ENCODE measurements around the gene NQO1. TPM values are rescaled to one million over a fixed set of nuclear protein-coding genes. Genes with fewer than 3 reads are reported as not detected.

The NQO1 gene
- total RNA-seq, 1 experiment from 2014 or later: 853 TPM

DNA sequence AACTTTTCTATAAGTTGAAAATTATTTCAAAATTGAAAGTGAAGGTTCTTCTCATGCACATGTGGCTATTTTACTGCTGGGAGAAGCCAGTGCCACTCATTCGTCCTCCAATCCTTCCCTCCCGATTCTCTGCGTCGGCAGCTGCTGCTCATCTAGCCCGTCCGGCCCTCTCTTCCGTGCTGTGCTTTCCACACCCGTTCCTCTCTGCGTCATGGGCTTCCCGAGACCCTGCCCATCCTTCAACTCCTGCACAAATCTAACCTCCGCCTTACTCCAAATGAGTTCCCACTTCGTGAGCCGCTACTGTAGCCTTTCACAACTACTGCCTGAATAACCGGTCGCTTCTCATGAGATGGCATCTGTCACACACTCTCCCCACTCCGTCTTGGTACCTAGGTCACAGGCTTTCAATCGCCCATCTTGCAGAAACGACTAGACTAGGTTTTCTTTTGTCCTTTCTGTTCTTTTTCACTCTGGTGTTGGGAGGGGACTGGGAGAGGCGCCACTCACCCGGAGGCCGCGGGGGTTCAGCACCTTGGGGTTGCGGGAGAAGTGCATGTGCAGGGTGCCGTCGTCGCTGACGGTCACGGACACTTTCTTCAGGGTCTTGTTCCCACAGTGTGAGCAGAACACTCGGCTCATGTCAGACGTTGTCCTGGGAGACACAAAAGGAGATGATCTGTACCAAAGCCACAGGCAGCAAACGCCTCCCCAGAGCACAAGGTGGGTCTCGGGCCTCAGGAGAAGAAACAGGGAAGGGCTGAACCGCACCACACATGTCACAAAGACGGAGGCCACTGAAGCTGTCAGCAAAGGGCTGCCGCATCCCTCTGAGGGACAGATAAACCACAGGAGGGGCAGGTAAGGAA, 18.2 kb upstream of the NQO1 start:
- no peak for DNase-seq
- no peak overlapping the region for H3K4me2 ChIP-seq
- no peak overlapping the region for H3K4me3 ChIP-seq
- BruUV-seq (replicated peaks): no TSS peak
- peaks cover 51% of the 10 kb centered on the region for H3K36me3 ChIP-seq (ENCODE audit: low read depth)
- H4K20me1 ChIP-seq (ENCODE audit: insufficient read depth): peaks cover 13% of the 10 kb centered on the region
- peaks cover 35% of the 10 kb centered on the region; the same call in 1 of the 2 replicates for H3K79me2 ChIP-seq (ENCODE audit: low read depth)
- no peak for TF ChIP-seq EZH2 (IDR thresholded peaks at IDR 0.05; ENCODE audit: low read depth)
- TF ChIP-seq, protein P1, sequence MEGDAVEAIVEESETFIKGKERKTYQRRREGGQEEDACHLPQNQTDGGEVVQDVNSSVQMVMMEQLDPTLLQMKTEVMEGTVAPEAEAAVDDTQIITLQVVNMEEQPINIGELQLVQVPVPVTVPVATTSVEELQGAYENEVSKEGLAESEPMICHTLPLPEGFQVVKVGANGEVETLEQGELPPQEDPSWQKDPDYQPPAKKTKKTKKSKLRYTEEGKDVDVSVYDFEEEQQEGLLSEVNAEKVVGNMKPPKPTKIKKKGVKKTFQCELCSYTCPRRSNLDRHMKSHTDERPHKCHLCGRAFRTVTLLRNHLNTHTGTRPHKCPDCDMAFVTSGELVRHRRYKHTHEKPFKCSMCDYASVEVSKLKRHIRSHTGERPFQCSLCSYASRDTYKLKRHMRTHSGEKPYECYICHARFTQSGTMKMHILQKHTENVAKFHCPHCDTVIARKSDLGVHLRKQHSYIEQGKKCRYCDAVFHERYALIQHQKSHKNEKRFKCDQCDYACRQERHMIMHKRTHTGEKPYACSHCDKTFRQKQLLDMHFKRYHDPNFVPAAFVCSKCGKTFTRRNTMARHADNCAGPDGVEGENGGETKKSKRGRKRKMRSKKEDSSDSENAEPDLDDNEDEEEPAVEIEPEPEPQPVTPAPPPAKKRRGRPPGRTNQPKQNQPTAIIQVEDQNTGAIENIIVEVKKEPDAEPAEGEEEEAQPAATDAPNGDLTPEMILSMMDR (conservative IDR thresholded peaks at IDR 0.05): no peak
- peaks cover 64% of the 10 kb centered on the region for H3F3A ChIP-seq (ENCODE audit: insufficient read depth, low read depth)
- H3K9me2 ChIP-seq (ENCODE audit: insufficient read depth): no peaks in the 10 kb centered on the region
- no peak overlapping the region for H3K27ac ChIP-seq
- H3K9me3 ChIP-seq (ENCODE audit: insufficient read depth, low read depth): no peaks in the 10 kb centered on the region
- no peaks in the 10 kb centered on the region for H3K27me3 ChIP-seq (ENCODE audit: insufficient read depth, low read depth)
- H3K4me1 ChIP-seq (replicated peaks; ENCODE audit: insufficient read depth): peaks cover 26% of the 10 kb centered on the region
- intact Hi-C loops (cut with micrococcal nuclease; ENCODE audit: unreplicated experiment): no loop called here
- POLR2A ChIA-PET (ENCODE audit: unreplicated experiment): no interaction called here
- CTCF ChIA-PET: interaction anchor here (1.0 kb wide), 1 partner anchor 9 kb away, joined by 4 read pairs; no protein-coding TSS in a partner anchor
- H2AFZ ChIP-seq: no peak overlapping the region

DNA sequence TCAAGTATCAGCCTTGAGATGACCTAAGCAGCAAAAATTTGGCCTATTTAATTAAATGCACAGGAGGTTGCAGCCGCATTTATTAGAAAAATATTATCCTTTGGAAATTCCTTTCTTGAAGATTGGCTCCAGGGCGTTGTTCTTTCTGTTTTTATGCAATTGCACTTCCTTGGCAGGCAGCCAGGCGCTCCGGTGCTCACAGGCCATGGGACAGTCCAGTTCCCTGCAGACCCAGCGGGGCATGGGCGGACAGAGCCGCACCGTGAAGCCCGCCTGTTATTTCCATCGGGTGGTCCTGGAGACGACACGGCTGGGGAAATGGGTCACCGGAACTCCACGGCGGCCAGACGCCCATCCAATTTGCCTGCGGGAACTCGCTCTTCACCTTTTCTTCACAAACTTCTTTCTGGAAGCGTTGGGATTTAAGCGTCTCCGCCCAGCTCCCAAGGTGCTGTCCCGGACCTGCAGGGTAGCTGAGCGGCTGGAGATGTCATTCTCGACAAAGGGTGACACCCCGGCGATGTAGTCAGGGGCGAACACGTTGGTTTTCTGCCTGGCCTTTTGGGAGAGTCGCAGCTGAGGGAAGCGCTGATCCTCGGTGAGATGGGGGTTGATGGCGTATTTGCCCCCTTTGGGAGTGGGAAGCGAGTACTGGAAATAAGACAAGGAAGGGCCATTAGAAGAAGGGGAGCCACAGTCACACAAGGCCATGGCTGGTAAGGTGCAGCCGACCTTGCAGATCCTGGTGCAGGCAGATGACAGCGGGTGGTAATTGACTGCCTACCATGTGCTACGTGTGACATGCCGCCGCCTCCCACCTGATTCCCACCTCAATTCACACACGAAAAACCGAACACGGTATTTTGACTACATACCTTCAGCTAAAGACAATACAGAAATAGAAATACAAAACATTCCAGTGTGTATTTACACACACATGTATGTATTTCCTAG, 15.9 kb upstream of the NQO1 start:
- Histone ChIP-seq H3K36me3 (ENCODE audit: low read depth) (peaks cover 48% of the 10 kb centered on the region), H3K4me3 (peak overlapping the region; percentile 25; the same call in 1 of the 2 replicates), H3K4me2 (peak overlapping the region; percentile 52), H3F3A (ENCODE audit: insufficient read depth, low read depth) (peaks cover 75% of the 10 kb centered on the region), H3K9me3 (ENCODE audit: insufficient read depth, low read depth) (no peaks in the 10 kb centered on the region), H3K4me1 (replicated peaks; ENCODE audit: insufficient read depth) (peaks cover 26% of the 10 kb centered on the region), H3K27me3 (ENCODE audit: insufficient read depth, low read depth) (no peaks in the 10 kb centered on the region), H3K9me2 (ENCODE audit: insufficient read depth) (no peaks in the 10 kb centered on the region), H4K20me1 (ENCODE audit: insufficient read depth) (peaks cover 13% of the 10 kb centered on the region), H3K27ac (peak overlapping the region; percentile 86), H2AFZ (no peak overlapping the region), H3K79me2 (ENCODE audit: low read depth) (peaks cover 32% of the 10 kb centered on the region; the same call in 1 of the 2 replicates)
- POLR2A ChIA-PET (ENCODE audit: unreplicated experiment): interaction anchor here (0.6 to 0.7 kb wide), 2 partner anchors 17 to 20 kb away, joined by 7 to 8 read pairs; no protein-coding TSS in a partner anchor
- TSS peak; percentile 13 for BruUV-seq (replicated peaks)
- CTCF ChIA-PET: interaction anchor here (1.0 kb wide), 1 partner anchor 12 kb away, joined by 3 read pairs; the partner anchor contains the start of gene NOB1
- intact Hi-C loops (cut with micrococcal nuclease; ENCODE audit: unreplicated experiment): no loop called here
- TF ChIP-seq EZH2 (IDR thresholded peaks at IDR 0.05; ENCODE audit: low read depth): no peak
- TF ChIP-seq, protein P1 (conservative IDR thresholded peaks at IDR 0.05): no peak
- DNase-seq: peak; percentile 60 to 82

GRCh38 chr16:69741519-69741918, 15.2 kb upstream of the NQO1 start:
- Histone ChIP-seq H3K9me2 (ENCODE audit: insufficient read depth) (no peaks in the 10 kb centered on the region), H3K36me3 (ENCODE audit: low read depth) (peaks cover 48% of the 10 kb centered on the region), H3K4me1 (replicated peaks; ENCODE audit: insufficient read depth) (peaks cover 26% of the 10 kb centered on the region), H3K4me3 (peak overlapping the region; percentile 25; the same call in 1 of the 2 replicates), H3K27me3 (ENCODE audit: insufficient read depth, low read depth) (no peaks in the 10 kb centered on the region), H2AFZ (no peak overlapping the region), H3F3A (ENCODE audit: insufficient read depth, low read depth) (peaks cover 79% of the 10 kb centered on the region), H3K9me3 (ENCODE audit: insufficient read depth, low read depth) (no peaks in the 10 kb centered on the region), H3K79me2 (ENCODE audit: low read depth) (peaks cover 32% of the 10 kb centered on the region; the same call in 1 of the 2 replicates), H3K4me2 (peak overlapping the region; percentile 52), H4K20me1 (ENCODE audit: insufficient read depth) (peaks cover 13% of the 10 kb centered on the region), H3K27ac (peak overlapping the region; percentile 86)
- CTCF ChIA-PET: interaction anchor here (0.6 to 1.0 kb wide), 2 partner anchors 12 to 13 kb away, joined by 3 read pairs; partner anchors contain the start of gene NOB1
- DNase-seq: peak; percentile 43 to 67
- POLR2A ChIA-PET (ENCODE audit: unreplicated experiment): interaction anchor here (0.6 to 0.7 kb wide), 2 partner anchors 17 to 20 kb away, joined by 7 to 8 read pairs; no protein-coding TSS in a partner anchor
- TF ChIP-seq, protein P1 (conservative IDR thresholded peaks at IDR 0.05): no peak
- no peak for TF ChIP-seq EZH2 (IDR thresholded peaks at IDR 0.05; ENCODE audit: low read depth)
- intact Hi-C loops (cut with micrococcal nuclease; ENCODE audit: unreplicated experiment): no loop called here
- BruUV-seq (replicated peaks): no TSS peak
